ENCODE data around the gene GMPR2. TPM values are rescaled to one million over a fixed set of nuclear protein-coding genes. Genes with fewer than 3 reads are reported as not detected.

Gene GMPR2
- total and polyA plus RNA-seq, 2 of the 13 experiments (the other 11 are each of a cell fraction or from before 2014, with no cell fraction given), result 210 to 273 TPM

DNA sequence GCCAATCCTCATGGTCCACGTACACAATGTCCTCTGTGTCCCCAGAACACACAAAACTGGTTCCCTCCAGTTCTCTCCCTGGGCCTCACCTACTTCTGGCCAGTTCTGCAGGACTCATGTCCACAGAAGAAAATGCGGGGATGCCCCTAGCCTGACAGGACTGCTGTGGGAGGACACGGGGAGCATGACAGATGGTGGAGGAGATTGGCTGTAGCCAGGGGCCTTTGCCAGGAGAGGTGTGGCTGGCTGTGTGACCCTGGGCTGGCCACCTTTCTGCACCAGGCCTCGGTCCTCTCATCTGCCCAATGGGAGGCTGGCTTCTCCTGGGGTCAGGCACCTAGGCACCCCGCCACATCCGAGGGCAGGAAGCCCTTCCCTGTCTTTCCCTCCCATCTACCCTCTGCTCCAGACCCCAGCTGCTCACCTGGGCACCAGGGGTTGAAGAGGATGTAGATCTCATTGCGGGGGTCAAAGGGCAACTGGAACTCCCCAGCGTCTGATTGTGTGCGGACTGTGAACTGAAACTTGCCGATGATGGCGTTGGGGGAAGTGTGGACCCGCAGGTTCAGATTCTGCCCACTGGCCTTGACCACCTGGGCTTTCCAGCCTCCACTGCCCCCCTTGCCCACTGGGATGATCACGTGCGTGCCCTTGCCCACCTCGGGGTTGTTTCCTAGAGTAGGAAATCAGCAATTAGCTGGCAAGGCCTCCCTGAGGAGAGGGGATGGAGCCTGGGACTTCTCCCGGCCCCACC is 27.5 kb downstream of the GMPR2 start (continued):
- TF ChIP-seq NFIB (CRISPR knock-in tag; IDR thresholded peaks at IDR 0.05; ENCODE audit: borderline replicate concordance) (peak; percentile 73; the same call in 1 of the 2 replicates), ZNF839 (CRISPR knock-in tag; IDR thresholded peaks at IDR 0.05; ENCODE audit: borderline replicate concordance) (0 out of 2 replicates have a peak, but pooled peaks have one; percentile 40), ZNF891 (CRISPR knock-in tag; IDR thresholded peaks at IDR 0.05) (0 out of 2 replicates have a peak, but pooled peaks have one; percentile 20), AHR (CRISPR knock-in tag; IDR thresholded peaks at IDR 0.05) (0 out of 2 replicates have a peak, but pooled peaks have one; percentile 30), HIVEP1 (CRISPR knock-in tag; IDR thresholded peaks at IDR 0.05) (0 out of 2 replicates have a peak, but pooled peaks have one; percentile 46), ZFY (CRISPR knock-in tag; IDR thresholded peaks at IDR 0.05) (peak; percentile 32; the same call in 1 of the 2 replicates), POGZ (CRISPR knock-in tag; IDR thresholded peaks at IDR 0.05) (no peak), NPAS2 (CRISPR knock-in tag; IDR thresholded peaks at IDR 0.05; ENCODE audit: borderline replicate concordance) (no peak), CEBPB (IDR thresholded peaks at IDR 0.05; ENCODE audit: borderline replicate concordance, low read depth, low read length) (no peak), BHLHE40 (IDR thresholded peaks at IDR 0.05; ENCODE audit: low read length) (peak; percentile 45; the same call in 1 of the 2 replicates), ZBTB42 (CRISPR knock-in tag; IDR thresholded peaks at IDR 0.05) (0 out of 2 replicates have a peak, but pooled peaks have one; percentile 44), ZMYM3 (CRISPR knock-in tag; IDR thresholded peaks at IDR 0.05) (peak; percentile 52; the same call in 1 of the 2 replicates), ZNF776 (CRISPR knock-in tag; IDR thresholded peaks at IDR 0.05) (0 out of 2 replicates have a peak, but pooled peaks have one; percentile 46)
- TF ChIP-seq, protein P1, sequence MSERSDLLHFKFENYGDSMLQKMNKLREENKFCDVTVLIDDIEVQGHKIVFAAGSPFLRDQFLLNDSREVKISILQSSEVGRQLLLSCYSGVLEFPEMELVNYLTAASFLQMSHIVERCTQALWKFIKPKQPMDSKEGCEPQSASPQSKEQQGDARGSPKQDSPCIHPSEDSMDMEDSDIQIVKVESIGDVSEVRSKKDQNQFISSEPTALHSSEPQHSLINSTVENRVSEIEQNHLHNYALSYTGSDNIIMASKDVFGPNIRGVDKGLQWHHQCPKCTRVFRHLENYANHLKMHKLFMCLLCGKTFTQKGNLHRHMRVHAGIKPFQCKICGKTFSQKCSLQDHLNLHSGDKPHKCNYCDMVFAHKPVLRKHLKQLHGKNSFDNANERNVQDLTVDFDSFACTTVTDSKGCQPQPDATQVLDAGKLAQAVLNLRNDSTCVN (CRISPR knock-in tag; IDR thresholded peaks at IDR 0.05; ENCODE audit: borderline replicate concordance), result no peak
- TF ChIP-seq, protein P2, sequence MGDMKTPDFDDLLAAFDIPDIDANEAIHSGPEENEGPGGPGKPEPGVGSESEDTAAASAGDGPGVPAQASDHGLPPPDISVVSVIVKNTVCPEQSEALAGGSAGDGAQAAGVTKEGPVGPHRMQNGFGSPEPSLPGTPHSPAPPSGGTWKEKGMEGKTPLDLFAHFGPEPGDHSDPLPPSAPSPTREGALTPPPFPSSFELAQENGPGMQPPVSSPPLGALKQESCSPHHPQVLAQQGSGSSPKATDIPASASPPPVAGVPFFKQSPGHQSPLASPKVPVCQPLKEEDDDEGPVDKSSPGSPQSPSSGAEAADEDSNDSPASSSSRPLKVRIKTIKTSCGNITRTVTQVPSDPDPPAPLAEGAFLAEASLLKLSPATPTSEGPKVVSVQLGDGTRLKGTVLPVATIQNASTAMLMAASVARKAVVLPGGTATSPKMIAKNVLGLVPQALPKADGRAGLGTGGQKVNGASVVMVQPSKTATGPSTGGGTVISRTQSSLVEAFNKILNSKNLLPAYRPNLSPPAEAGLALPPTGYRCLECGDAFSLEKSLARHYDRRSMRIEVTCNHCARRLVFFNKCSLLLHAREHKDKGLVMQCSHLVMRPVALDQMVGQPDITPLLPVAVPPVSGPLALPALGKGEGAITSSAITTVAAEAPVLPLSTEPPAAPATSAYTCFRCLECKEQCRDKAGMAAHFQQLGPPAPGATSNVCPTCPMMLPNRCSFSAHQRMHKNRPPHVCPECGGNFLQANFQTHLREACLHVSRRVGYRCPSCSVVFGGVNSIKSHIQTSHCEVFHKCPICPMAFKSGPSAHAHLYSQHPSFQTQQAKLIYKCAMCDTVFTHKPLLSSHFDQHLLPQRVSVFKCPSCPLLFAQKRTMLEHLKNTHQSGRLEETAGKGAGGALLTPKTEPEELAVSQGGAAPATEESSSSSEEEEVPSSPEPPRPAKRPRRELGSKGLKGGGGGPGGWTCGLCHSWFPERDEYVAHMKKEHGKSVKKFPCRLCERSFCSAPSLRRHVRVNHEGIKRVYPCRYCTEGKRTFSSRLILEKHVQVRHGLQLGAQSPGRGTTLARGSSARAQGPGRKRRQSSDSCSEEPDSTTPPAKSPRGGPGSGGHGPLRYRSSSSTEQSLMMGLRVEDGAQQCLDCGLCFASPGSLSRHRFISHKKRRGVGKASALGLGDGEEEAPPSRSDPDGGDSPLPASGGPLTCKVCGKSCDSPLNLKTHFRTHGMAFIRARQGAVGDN (CRISPR knock-in tag; IDR thresholded peaks at IDR 0.05), result peak; percentile 78
- TF ChIP-seq, protein P3, sequence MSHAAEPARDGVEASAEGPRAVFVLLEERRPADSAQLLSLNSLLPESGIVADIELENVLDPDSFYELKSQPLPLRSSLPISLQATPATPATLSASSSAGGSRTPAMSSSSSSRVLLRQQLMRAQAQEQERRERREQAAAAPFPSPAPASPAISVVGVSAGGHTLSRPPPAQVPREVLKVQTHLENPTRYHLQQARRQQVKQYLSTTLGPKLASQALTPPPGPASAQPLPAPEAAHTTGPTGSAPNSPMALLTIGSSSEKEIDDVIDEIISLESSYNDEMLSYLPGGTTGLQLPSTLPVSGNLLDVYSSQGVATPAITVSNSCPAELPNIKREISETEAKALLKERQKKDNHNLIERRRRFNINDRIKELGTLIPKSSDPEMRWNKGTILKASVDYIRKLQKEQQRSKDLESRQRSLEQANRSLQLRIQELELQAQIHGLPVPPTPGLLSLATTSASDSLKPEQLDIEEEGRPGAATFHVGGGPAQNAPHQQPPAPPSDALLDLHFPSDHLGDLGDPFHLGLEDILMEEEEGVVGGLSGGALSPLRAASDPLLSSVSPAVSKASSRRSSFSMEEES (CRISPR knock-in tag; IDR thresholded peaks at IDR 0.05), result no peak
